ENCODE results near the gene ZDHHC8.

Gene ZDHHC8

DNA sequence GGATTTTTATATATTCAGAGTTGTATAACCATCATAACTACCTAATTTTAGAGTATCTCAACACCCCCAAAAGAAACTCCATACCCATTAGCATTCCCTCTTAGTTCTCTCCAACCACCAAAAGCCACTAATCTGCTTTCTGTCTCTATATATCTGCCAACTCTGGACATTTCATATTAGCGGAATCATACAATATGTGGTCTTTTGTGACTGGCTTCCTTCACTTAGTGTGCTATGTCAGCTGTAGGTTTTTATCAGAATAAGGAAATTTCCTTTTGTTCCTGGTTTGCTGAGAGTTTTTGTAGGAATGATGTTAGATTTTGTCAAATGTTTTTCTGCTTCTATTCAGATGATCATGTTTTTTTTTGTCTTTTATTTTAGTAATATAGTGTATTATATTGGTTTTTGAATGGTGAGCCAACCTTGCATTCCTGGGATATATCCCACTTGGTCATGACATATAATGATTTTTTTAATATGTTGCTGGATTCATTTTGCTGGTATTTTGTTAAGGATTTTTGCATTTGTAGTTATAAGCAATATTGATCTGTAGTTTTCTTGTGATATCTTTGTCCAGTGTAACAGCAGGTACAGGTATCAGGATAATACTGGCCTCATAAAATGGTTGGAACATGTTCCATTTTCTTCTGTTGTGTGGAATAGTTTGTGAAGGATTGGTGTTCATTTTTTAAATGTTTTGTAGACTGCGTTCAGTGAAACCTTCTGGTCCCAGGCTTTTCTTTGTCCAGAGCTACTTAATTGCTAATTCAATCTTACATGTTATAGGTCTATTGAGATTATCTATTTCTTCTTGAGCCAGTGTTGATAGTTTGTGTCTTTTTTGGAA is 34.8 kb upstream of the ZDHHC8 start:
- DNase-seq (ENCODE audit: low read depth) = no peak

- no peak for DNase-seq (ENCODE audit: low read depth)
Measured at GRCh38 chr22:20099099-20099711, 32.4 kb upstream of the ZDHHC8 start.

- DNase-seq (ENCODE audit: low read depth) = no peak
Measured at GRCh38 chr22:20101638-20102037, 30.0 kb upstream of the ZDHHC8 start.

- DNase-seq (ENCODE audit: low read depth) = no peak
Measured at GRCh38 chr22:20102203-20102780, 29.3 kb upstream of the ZDHHC8 start.

GRCh38 chr22:20105456-20106204 is 26.0 kb upstream of the ZDHHC8 start:
- no peak for DNase-seq (ENCODE audit: low read depth)

DNA sequence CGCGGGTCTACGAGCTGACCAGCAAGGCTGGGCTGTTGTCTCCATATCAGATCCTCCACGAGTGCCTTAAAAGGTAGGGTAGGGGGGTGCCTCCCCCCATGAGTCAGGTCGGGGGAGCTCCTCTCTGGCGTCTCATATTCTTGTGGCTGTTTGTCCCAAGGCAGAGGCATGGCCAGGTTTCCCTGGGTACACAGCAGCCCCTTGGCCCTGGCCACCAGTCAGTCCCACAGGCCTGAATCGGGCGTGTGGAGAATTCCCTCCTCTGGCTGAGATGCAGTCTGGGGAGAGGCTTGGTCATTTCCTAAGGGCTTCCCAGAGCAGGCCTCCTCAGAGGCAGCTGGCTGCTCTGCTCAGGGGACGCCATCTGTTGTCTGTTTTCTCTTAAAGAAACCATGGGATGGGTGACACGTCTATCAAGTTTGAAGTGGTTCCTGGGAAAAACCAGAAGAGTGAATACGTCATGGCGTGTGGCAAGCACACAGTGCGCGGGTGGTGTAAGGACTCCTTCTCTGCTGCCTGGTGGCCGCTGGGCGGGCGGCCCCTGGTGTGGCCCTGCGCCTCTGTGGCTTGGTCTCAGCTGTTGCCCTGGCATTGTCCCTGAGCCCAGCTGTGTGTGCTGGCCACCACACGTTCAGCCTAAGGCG is 25.3 kb upstream of the ZDHHC8 start:
- DNase-seq (ENCODE audit: low read depth) = no peak

GRCh38 chr22:20106849-20107237 is 24.8 kb upstream of the ZDHHC8 start:
- no peak for DNase-seq (ENCODE audit: low read depth)

DNA sequence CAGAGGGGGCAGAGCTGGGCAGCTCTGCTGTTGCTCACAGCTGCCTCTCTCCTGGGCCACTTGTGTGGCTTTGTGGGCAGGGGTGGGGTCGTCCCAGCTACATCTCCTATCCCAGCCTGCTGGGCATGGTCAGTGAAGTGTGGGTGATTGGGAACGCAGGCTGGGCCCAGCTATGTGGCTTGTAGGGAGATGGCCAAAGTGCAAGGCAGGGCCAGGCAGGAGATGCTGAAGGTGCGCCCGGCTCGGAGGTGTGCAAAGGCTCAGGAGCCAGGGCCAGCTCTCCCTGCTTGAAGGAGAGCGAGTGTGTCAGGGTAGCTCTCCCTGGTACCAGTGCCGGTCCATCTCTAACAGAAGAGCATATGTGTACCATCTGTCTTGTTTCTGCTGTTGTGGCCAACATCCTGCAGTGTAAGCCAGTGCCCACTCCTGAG is 24.1 kb upstream of the ZDHHC8 start:
- no peak for DNase-seq (ENCODE audit: low read depth)

- no peak for DNase-seq (ENCODE audit: low read depth)
Measured at GRCh38 chr22:20107951-20108756, 23.4 kb upstream of the ZDHHC8 start.

- DNase-seq (ENCODE audit: low read depth) = no peak
Measured at GRCh38 chr22:20108757-20109230, 22.8 kb upstream of the ZDHHC8 start.

DNA sequence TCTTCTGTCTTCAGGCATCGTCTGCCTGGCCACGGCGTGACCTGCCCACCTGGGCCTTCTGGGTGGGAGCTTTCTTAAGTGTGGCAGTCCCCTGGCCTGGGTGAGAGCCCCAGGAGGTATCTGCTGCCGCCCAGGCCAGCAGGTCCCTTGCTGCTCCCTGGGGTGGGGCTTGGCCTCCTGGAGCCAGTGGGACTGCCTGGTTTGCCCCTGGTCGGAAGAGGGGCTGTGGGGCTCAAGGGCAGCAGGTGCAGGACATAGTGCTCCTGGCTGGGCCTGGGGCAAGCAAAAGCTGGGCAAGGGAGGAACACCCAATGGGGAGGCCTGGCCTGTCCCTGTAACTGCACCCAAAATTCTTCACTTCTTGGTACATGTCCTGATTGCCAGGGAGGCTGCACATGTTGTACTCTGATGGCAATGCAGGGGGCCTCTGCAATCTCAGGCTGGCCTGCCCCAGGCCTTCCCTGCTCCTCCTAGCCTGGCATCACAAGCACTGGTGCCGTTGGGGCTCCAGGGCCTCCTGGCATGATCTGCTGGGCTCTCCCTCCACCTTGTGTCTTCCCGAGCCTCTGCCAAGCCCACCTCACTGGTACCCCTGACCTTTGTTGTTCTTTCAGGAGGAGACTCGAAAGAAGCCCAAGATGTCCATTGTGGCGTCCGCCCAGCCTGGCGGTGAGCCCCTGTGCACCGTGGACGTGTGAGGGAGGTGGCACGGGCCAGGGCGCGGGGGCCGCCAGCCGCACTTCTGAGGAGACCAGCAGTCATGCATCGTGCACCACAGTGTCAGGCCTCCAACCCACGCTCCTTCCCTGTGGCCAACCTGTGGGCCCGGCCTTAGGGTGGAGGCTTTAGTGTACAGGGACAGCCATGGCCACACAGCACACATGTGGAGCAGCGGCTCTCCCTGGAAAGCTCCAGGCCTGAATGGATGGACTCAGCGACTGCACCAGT is 21.9 kb upstream of the ZDHHC8 start:
- no peak for DNase-seq (ENCODE audit: low read depth)

GRCh38 chr22:20110359-20110985 is 21.1 kb upstream of the ZDHHC8 start:
- no peak for DNase-seq (ENCODE audit: low read depth)

GRCh38 chr22:20111045-20111688 is 20.4 kb upstream of the ZDHHC8 start:
- no peak for DNase-seq (ENCODE audit: low read depth)

- no peak for DNase-seq (ENCODE audit: low read depth)
Measured at GRCh38 chr22:20111689-20112622, 19.6 kb upstream of the ZDHHC8 start.

GRCh38 chr22:20112623-20113511 is 18.7 kb upstream of the ZDHHC8 start:
- DNase-seq (ENCODE audit: low read depth) = no peak

DNA sequence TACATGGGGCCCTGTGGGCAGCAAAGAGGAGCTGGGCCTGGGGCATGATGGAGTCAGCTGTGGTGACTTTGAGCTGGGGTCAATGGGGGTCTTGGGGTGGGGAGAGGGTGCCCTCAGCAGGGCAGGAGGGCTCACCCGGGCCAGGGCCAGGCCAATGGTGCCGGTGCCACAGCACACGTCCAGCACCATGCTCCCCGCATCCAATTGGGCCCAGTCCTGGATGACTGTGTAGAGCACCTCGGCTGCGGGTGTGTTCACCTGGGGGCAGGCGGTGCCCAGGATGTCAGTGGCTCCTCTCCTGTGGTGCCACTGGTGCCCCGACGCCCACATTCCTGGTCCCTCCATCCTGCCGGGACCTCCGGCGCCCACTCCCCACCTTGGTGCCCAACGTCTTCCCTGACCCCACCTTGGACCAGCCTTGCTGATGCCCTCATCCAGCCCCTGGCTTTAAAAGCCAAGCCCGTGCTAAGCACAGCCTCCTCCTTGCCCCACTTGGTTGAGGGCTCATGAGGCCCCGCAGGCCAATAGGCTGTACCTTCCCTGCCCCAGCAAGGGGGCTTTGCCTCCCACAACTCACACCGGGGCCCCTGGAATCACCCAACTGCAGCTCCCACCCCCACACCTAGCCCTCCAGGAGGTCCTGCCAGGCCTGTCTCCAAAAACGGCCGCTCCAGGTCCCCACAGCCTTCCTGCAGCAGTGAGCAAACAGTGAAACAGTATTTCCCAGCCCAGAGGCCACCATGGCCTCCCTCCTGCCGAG is 17.9 kb upstream of the ZDHHC8 start:
- no peak for DNase-seq (ENCODE audit: low read depth)

Measured in stromal cell of bone marrow (primary cell).